Activated CD4-positive, alpha-beta memory T cell treated with anti-CD3 and anti-CD28 coated beads, Interleukin-2, amount 10 ng/mL, durations not matched to agents 7 days and 5 days (primary cell): ENCODE results near the gene PRPF6. TPM values are rescaled to one million over a fixed set of nuclear protein-coding genes. Genes with fewer than 3 reads are reported as not detected.
"Not testable (repeated sequence)": the region's sequence is repeated elsewhere in the genome, so short reads cannot be mapped to it uniquely, and the experiment has no call there.

Experiments
- CTCF ChIA-PET: fragments of 350-600 bp; sonication (Branson Sonifier 250); formaldehyde crosslinking; loops from one replicate; lab custom pipeline; 2021; ENCODE audit warnings: antibody characterized with exemption, inconsistent platforms; lab: Charles Lee
- POLR2A ChIA-PET: fragments of 350-600 bp; sonication (Branson Sonifier 250); formaldehyde crosslinking; loops from one replicate; lab custom pipeline; 2021; ENCODE audit warnings: antibody characterized with exemption; lab: Charles Lee
- DNase-seq: peaks from one replicate; pipeline ENCODE4 v3.0.0-alpha.2; 2020
- H3K27ac Mint-ChIP-seq: one replicate; pipeline ENCODE4 v1.8.0; 2021; ENCODE audit warnings: mild to moderate bottlenecking, mixed read lengths
- H3K27me3 Mint-ChIP-seq: one replicate; pipeline ENCODE4 v1.8.0; 2021; ENCODE audit warnings: mixed read lengths
- H3K36me3 Mint-ChIP-seq: one replicate; pipeline ENCODE4 v1.8.0; 2021; ENCODE audit warnings: low read depth, mixed read lengths
- H3K4me1 Mint-ChIP-seq: one replicate; pipeline ENCODE4 v1.8.0; 2021; ENCODE audit warnings: mixed read lengths
- H3K4me3 Mint-ChIP-seq: one replicate; pipeline ENCODE4 v1.8.0; 2021; ENCODE audit warnings: mild to moderate bottlenecking, mixed read lengths
- H3K9me3 Mint-ChIP-seq: one replicate; pipeline ENCODE4 v1.8.0; 2021; ENCODE audit warnings: mixed read lengths
- total RNA-seq, 2 experiments: library from RNA; stranded (reverse); gene quantifications; one replicate each; pipeline ENCODE4 v1.2.3, GENCODE V29; 2021

Gene PRPF6
- total RNA-seq, 2 experiments from 2014 or later = 58.4 to 60.4 TPM

DNA sequence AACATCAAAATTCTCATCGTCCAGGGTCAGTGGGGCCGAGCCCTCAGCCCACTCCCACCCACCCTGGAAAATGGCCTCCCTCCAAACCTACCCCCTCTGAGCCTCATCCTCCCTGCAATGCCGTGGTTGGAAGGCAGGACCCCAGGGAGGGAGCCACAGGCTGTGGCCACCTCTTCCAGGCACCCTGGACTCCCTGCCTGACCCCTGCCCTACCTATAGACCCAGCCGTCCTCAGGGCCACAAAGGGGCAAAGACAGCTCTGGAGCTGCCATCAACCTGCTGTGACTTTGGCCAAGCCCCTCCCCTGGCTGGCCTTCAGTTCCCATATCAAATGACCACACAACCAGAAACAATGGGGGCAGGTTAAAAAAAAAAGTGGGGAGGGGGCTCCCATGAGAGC, 22.5 kb upstream of the PRPF6 start:
- Mint-ChIP-seq H3K36me3 (no peaks in the 10 kb centered on the region), H3K27me3 (no peaks in the 10 kb centered on the region), H3K4me3 (no peak overlapping the region), H3K4me1 (peaks cover 36% of the 10 kb centered on the region), H3K9me3 (no peaks in the 10 kb centered on the region), H3K27ac (peak overlapping the region; percentile 88)
- DNase-seq = no peak
- ChIA-PET POLR2A (interaction anchor here (0.8 to 1.2 kb wide), 2 partner anchors 10 to 16 kb away, joined by 3 to 5 read pairs; no protein-coding TSS in a partner anchor), CTCF (interaction anchor here (0.6 kb wide), 1 partner anchor 101 kb away, joined by 6 read pairs; no protein-coding TSS in a partner anchor)

DNA sequence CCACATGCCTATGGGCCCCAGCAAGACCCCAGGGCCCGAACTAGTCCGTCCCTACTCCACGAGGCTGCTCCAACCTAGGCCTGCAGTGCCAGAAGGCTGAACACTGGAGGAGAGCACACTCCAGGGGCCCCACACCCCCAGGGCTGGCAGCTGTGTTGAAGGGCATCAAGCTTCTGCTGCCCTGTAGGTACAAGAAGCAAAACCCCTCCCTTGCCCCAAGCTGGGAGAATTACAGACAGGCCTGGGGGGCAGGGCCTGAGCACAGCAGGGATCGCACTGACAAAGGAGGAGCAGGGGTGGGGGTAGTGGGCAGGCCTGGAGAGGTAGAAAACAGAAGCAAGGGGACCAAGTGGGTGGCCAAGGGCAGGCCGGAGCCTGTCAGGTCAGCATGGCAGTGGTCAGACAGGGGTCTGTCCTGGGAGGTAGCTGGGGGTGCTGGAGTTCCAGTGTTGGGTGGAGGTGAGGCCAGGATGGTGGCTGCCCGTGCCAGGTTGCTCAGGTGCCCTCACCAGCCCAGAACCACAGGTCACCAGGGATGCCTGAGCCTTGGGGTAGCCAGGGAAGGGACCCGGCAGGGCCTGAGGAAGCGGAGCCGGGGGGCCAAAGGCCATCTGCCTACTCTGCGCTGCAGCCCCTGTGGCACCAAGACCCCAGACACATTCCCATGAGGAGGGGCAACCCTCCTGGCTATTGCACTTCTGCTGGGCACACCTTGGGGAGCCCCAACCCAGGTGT, 21.8 kb upstream of the PRPF6 start:
- POLR2A ChIA-PET = interaction anchor here (0.8 to 1.2 kb wide), 2 partner anchors 9 to 17 kb away, joined by 3 to 5 read pairs; no protein-coding TSS in a partner anchor

DNA sequence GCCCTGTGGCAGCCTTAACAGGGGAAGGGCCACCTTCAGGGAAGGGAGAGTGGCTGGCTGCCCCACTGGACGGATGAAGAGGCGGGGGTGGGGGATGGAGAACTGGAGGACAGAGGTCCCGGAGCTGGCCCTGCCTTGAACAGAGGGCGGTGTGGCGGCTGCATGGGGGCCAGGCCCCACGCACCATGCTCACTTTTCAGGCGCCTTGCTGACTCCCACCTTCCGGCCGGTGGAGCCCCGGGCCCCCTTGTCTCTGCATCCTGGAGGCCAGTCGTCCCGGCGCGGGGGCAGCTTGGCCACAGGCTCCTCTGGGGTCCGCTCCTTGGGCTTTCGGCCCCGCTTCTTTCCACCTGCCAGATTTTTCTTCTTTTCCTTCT, 21.2 kb upstream of the PRPF6 start:
- DNase-seq = no peak
- Mint-ChIP-seq H3K27ac (no peak overlapping the region), H3K4me3 (no peak overlapping the region), H3K36me3 (no peaks in the 10 kb centered on the region), H3K4me1 (peaks cover 24% of the 10 kb centered on the region), H3K27me3 (no peaks in the 10 kb centered on the region), H3K9me3 (no peaks in the 10 kb centered on the region)
- CTCF ChIA-PET = no interaction called here
- POLR2A ChIA-PET = no interaction called here

More for the DNA sequence above, 21.8 kb upstream of the PRPF6 start:
- H3K27me3 Mint-ChIP-seq = no peaks in the 10 kb centered on the region
- H3K4me1 Mint-ChIP-seq = peaks cover 29% of the 10 kb centered on the region
- H3K36me3 Mint-ChIP-seq = no peaks in the 10 kb centered on the region
- H3K4me3 Mint-ChIP-seq = no peak overlapping the region
- no peaks in the 10 kb centered on the region for H3K9me3 Mint-ChIP-seq
- CTCF ChIA-PET = interaction anchor here (0.6 kb wide), 1 partner anchor 100 kb away, joined by 6 read pairs; no protein-coding TSS in a partner anchor
- H3K27ac Mint-ChIP-seq = no peak overlapping the region
- DNase-seq = no peak

DNA sequence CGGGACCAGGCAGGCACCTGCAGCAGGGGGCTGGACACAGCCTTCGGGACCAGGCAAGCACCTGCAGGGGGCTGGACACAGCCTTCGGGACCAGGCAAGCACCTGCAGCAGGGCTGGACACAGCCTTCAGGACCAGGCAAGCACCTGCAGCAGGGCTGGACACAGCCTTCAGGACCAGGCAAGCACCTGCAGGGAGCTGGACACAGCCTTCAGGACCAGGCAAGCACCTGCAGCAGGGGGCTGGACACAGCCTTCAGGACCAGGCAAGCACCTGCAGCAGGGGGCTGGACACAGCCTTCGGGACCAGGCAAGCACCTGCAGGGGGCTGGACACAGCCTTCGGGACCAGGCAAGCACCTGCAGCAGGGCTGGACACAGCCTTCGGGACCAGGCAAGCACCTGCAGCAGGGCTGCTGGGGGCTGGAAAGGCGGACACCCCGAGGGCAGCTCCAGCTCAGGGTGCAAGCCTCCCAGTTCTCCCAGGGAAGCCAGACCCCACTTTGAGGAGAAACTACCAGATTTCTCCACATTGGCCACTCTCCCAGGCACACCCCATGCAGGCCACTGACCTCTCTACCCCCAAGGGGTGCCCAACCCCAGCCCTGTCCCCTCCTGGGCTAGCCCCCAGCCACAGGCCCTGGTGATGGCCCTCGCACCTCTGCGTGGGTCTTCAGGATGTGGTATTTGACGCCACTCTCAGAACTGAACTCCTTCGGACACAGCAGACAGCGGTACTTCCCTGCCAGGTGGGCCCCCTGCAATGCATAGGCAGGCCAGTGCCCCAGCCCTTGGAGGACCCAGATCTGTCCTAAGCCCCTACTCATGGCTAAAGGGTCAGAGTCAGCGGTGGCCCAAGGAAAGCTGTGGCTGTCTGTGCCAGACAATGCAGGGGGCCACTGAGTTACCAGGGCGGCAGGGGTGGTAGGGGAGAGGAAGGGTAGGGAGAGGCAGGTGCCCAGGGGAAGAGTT, 20.0 kb upstream of the PRPF6 start:
- H3K36me3 Mint-ChIP-seq, H3K9me3 Mint-ChIP-seq, H3K4me3 Mint-ChIP-seq, H3K27ac Mint-ChIP-seq, DNase-seq, H3K27me3 Mint-ChIP-seq: not testable (repeated sequence)
- ChIA-PET POLR2A (interaction anchor here (0.9 to 1.1 kb wide), 2 partner anchors 10 to 182 kb away, joined by 3 read pairs; no protein-coding TSS in a partner anchor), CTCF (interaction anchor here (1.0 to 1.5 kb wide), 2 partner anchors 13 to 19 kb away, joined by 4 to 5 read pairs; partner anchors contain the start of genes PRPF6 and SAMD10)
- peaks cover 18% of the 10 kb centered on the region for H3K4me1 Mint-ChIP-seq

DNA sequence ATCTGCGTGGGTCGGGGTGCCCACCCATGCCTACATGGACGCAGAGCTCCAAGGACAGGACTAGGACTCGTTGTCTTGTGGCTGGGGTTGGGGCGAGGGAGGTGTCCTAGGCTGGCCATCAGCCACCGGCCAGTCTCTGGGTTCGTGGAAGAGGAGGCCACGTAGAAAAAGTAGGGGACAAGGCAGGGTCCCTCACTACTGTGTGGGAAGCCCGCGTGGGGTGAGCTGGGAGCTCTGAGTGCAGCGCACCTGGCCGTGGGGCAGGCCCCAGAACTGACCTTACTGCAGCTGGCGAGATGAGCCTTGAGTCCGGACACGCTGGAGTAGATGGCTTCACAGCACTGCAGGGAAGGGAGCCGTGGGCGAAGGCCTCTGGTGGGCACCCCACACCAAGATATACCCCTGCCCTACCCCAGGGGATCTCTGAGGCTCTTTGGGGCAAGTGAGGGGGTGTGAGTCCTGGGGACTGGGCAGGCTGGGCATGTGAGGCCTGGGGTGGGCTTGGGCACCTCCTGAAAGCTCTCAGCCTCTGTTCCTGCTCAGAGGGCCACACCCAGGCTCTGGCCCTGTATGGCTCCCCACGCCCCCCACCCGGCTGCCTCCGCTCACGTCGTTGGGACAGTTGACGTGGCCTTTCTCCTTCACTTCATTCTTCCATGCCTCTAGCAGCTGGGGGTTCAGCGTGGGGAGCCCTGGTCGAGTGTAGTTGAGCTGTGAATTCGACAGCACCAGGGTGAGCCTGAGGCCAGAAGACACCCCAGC, 19.1 kb upstream of the PRPF6 start:
- Mint-ChIP-seq H3K36me3 (no peaks in the 10 kb centered on the region), H3K9me3 (no peaks in the 10 kb centered on the region), H3K27ac (no peak overlapping the region), H3K4me3 (no peak overlapping the region), H3K27me3 (no peaks in the 10 kb centered on the region), H3K4me1 (peaks cover 16% of the 10 kb centered on the region)
- DNase-seq = no peak
- ChIA-PET POLR2A (interaction anchor here (0.9 to 1.1 kb wide), 2 partner anchors 9 to 183 kb away, joined by 3 read pairs; no protein-coding TSS in a partner anchor), CTCF (interaction anchor here (1.0 to 1.5 kb wide), 2 partner anchors 12 to 18 kb away, joined by 4 to 5 read pairs; partner anchors contain the start of genes PRPF6 and SAMD10)

DNA sequence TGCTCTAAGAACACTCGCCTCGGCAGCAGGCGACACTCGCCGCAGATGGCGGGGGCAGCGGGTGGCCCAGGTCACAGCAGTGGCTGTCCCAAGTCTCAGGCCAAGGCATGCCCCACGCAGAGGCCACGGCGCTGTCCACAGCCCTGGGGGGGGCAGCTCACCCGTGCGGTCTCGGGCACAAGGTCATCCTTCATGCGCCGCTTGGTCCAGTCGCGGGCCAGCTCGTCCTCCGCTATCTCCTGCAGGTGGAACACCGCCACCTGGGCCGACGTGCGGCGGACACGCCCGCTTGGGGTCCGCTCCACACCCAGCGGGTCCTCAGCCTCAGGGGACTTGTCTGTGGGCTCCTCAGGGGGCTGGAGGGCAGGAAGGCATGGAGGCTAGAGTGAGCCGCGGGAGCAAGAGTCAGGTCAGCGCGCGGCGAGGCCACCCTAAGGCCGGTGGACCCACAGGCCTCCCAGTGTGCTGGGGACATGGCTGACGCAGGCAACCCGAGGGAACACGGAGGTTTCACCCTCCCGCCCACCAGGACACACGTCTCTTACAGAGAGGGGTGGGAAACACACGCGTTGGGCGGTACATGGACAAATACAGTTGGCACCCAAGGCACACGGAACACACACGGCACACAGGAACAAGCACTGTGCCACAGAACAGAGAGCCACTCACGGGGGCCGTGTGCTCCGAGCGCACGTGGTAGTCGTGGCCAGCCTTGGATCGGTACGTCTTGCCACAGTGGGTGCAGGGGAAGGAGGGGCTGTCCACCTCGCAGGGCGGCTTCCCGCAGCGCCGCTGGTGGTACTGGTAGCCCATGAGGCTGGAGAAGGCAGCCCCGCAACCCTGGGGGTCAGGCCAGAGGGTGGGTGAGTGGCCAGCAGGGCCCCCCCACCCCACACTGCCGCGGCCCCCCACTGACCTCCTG, 18.2 kb upstream of the PRPF6 start:
- H3K4me3 Mint-ChIP-seq = no peak overlapping the region
- CTCF ChIA-PET = interaction anchor here (1.5 kb wide), 1 partner anchor 17 kb away, joined by 5 read pairs; the partner anchor contains the start of genes PRPF6 and SAMD10
- DNase-seq = no peak
- H3K27ac Mint-ChIP-seq = no peak overlapping the region
- POLR2A ChIA-PET = interaction anchor here (0.9 kb wide), 1 partner anchor 184 kb away, joined by 3 read pairs; no protein-coding TSS in a partner anchor
- H3K9me3 Mint-ChIP-seq = no peaks in the 10 kb centered on the region
- peaks cover 9% of the 10 kb centered on the region for H3K4me1 Mint-ChIP-seq
- H3K27me3 Mint-ChIP-seq = no peaks in the 10 kb centered on the region
- no peaks in the 10 kb centered on the region for H3K36me3 Mint-ChIP-seq

DNA sequence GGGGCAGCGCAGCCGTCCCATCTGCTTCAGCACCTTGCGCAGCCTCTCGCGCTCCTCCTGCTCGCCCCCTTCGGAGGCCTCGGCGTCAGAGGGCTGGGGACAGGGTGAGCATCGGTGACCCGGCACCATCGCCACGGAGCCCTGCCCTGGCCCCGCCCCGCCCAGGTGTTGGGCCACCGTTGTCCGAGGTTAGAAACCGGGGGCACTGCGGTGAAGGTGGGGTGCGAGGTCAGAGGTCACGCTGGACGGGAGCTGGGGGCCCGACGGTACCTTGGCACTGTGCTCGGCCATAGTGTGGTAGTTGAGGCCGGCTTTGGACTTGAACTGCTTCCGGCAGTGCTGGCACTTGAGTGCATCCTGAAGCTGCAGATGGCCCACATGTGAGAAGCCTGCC, 17.6 kb upstream of the PRPF6 start:
- DNase-seq = no peak
- Mint-ChIP-seq H3K9me3 (no peaks in the 10 kb centered on the region), H3K27ac (no peak overlapping the region), H3K36me3 (no peaks in the 10 kb centered on the region), H3K27me3 (no peaks in the 10 kb centered on the region), H3K4me3 (no peak overlapping the region), H3K4me1 (peaks cover 5% of the 10 kb centered on the region)
- ChIA-PET POLR2A (no interaction called here), CTCF (no interaction called here)

DNA sequence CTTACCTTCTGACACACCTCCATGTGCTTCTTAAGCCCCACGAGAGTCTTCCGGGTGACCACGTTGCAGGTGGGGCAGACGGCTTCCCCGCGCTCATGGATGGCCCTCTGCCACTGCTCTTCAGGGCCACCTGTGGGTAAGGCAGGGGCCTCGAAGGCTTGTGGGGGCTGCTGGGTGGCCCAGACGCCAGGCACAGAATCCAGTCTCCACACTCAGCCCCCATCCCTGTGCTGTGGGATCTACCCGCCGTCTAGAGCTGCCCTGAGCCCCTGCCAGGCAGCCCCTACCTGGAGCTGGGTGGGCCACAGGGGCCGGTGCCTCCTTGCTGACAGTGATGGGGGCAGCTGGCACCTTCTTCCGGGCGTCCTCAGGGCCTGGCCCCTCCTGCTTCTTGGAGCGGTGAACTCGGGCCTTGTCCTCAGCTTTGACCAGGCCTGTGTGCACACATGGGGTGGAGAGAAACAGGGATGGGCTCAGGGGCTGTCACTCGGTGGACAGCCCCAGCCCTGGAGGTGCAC, 17.1 kb upstream of the PRPF6 start:
- ChIA-PET CTCF (no interaction called here), POLR2A (no interaction called here)
- Mint-ChIP-seq H3K27me3 (no peaks in the 10 kb centered on the region), H3K4me1 (peaks cover 8% of the 10 kb centered on the region), H3K36me3 (peaks cover under 1% of the 10 kb centered on the region), H3K9me3 (no peaks in the 10 kb centered on the region), H3K4me3 (no peak overlapping the region), H3K27ac (no peak overlapping the region)
- no peak for DNase-seq

DNA sequence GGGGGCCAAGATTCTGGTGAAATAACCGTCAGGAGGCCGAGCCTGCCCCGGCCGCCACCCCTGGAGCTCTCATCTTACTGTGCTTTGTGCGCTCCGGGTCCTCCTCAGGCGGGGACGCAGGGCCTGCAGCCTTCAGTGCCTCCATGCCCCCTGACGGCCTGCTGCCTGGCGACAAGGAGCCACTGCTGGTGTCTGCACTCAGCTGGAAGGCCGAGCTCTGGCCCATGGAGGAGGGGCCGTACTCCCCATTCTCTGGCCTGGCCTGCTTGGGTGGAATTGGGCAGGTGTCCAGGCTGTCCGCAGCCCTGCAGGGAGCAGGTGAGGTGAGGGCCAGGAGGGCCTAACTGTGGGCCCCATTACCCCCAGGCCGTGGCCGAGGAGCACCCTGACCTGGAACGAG, 16.5 kb upstream of the PRPF6 start:
- Mint-ChIP-seq H3K9me3 (no peaks in the 10 kb centered on the region), H3K27ac (no peak overlapping the region), H3K27me3 (no peaks in the 10 kb centered on the region), H3K4me1 (peaks cover 11% of the 10 kb centered on the region), H3K36me3 (peaks cover 3% of the 10 kb centered on the region), H3K4me3 (no peak overlapping the region)
- CTCF ChIA-PET = no interaction called here
- POLR2A ChIA-PET = no interaction called here
- DNase-seq = no peak

DNA sequence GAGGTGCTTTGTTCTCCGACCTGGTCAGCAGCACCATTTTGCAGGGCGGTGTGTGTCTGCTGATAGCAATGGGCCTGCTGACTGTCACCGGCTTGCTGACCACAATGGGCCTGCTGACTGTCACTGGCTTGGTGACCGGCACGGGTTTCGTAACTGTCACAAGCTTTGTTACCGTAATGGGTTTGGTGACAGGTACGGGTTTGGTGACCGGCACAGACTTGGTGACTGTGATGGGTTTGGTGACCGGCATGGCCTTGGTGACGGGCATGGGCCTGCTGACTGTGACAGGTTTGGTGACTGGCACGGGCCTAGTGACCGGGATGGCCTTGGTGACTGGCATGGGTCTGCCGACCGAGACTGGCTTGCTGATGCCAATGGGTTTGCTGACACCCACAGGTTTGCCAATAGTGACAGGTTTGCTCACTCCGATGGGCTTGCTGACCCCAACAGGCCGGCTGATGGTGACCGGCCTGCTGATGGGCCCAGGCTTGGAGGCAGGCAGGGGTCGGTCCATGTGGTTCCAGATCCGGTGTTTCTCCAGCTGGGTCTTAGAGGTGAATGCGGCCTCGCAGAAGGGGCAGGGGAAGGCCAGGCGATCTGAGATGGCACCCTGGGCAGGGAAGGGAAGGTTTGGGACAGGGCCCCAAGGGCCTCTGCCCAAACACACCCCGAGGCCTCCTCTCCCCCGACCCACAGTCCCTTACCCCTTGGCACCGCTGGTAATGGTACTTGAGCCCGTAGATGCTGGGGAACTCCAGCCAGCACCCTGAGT, 14.6 kb upstream of the PRPF6 start:
- DNase-seq = no peak
- CTCF ChIA-PET = no interaction called here
- Mint-ChIP-seq H3K27me3 (no peaks in the 10 kb centered on the region), H3K9me3 (no peaks in the 10 kb centered on the region), H3K36me3 (peaks cover 3% of the 10 kb centered on the region), H3K4me3 (no peak overlapping the region), H3K27ac (no peak overlapping the region), H3K4me1 (peaks cover 11% of the 10 kb centered on the region)
- POLR2A ChIA-PET = no interaction called here

DNA sequence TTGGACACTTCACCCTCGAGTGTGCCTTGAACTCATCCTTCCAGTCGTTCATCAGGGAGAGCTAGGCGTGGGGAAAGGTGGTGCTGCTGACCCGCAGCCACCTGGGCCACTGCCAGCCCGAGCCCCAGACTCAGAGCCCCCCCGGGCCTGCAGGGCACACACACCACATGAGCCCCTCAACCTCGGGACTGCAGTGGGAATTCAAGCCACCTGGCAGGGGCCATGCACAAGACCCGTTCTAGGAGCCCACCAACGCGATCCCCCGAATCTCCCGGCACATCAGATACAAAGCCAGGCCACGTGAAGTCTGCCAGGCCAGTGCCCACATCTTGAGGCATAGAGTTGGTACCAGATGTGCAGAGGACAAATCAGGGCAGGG, 14.0 kb upstream of the PRPF6 start:
- peaks cover 3% of the 10 kb centered on the region for H3K36me3 Mint-ChIP-seq
- no peak overlapping the region for H3K4me3 Mint-ChIP-seq
- H3K27ac Mint-ChIP-seq = no peak overlapping the region
- no peaks in the 10 kb centered on the region for H3K27me3 Mint-ChIP-seq
- DNase-seq = no peak
- H3K4me1 Mint-ChIP-seq = peaks cover 11% of the 10 kb centered on the region
- CTCF ChIA-PET = no interaction called here
- POLR2A ChIA-PET = interaction anchor here (0.9 kb wide), 1 partner anchor 446 kb away, joined by 3 read pairs; the partner anchor contains the start of gene PPDPF
- no peaks in the 10 kb centered on the region for H3K9me3 Mint-ChIP-seq
